GM12878 (cell line): Measurements from ENCODE around the gene SPDYE1. TPM values are rescaled to one million over a fixed set of nuclear protein-coding genes. Genes with fewer than 3 reads are reported as not detected.
"Not testable (repeated sequence)": the region's sequence is repeated elsewhere in the genome, so short reads cannot be mapped to it uniquely, and the experiment has no call there.

Experiments
- ATAC-seq: fragments of 200-7000 bp; cut with Tn5 transposase; 3 replicates; pipeline ENCODE4 v1.9.1; 2020; ENCODE audit warnings: mild to moderate bottlenecking, moderate library complexity
- BruUV-seq: library from RNA; stranded (reverse); fragments of 400-500 nt; replicated peaks from 2 replicates; lab custom pipeline; 2021; lab: Mats Ljungman, UMichigan
- CTCF ChIA-PET: fragments of 300-600 bp; sonication (Branson Sonifier 250); formaldehyde crosslinking; extraction: SDS; loops from one replicate; lab custom pipeline; 2021; ENCODE audit warnings: inconsistent platforms; lab: Yijun Ruan, JAX
- POLR2A ChIA-PET: fragments of 350-600 bp; formaldehyde crosslinking; extraction: SDS; loops from one replicate; lab custom pipeline; 2021; ENCODE audit warnings: inconsistent platforms; lab: Charles Lee
- RAD21 ChIA-PET: fragments of 300-600 bp; sonication (Branson Sonifier 250); formaldehyde crosslinking; loops from one replicate; lab custom pipeline; 2023; ENCODE audit warnings: antibody characterized with exemption; ENCODE audit not compliant: unreplicated experiment; lab: Charles Lee
- SMC1A ChIA-PET: fragments of 300-600 bp; sonication (Branson Sonifier 250); formaldehyde crosslinking; loops from one replicate; lab custom pipeline; 2023; ENCODE audit not compliant: unreplicated experiment, uncharacterized antibody; lab: Charles Lee
- DNase-seq: peaks from one replicate; pipeline ENCODE4 v3.0.0-alpha.2; 2011; ENCODE audit warnings: low read depth, low spot score
- FAIRE-seq: peaks from 3 replicates; lab custom pipeline; 2011; peaks lifted over from hg19 to GRCh38; lab: Jason Lieb, UNC
- H2AFZ ChIP-seq: 2 replicates; pipeline ENCODE4 v1.6.0; 2011; ENCODE audit warnings: low read depth, low read length, control low read depth; ENCODE audit not compliant: control insufficient read depth
- H3K27ac ChIP-seq: 2 replicates; pipeline ENCODE4 v1.5.1; 2011; ENCODE audit warnings: control low read depth; ENCODE audit not compliant: control insufficient read depth, insufficient read depth
- H3K27me3 ChIP-seq, 2 experiments: replicated peaks in 1 of 2; 2 replicates each; pipeline versions ENCODE4 v1.6.0 to v1.6.1; 2011; ENCODE audit warnings: low read length in 1 of 2; ENCODE audit not compliant: control insufficient read depth in 2 of 2, insufficient read depth in 2 of 2
- H3K36me3 ChIP-seq, 2 experiments: 2 replicates each; pipeline ENCODE4 v1.5.1; 2011; ENCODE audit warnings: low read length in 1 of 2; ENCODE audit not compliant: control insufficient read depth in 2 of 2, insufficient read depth in 2 of 2
- H3K4me1 ChIP-seq: 2 replicates; pipeline ENCODE4 v1.6.1; 2011; ENCODE audit warnings: mild to moderate bottlenecking, low read length, moderate library complexity, mixed read lengths; ENCODE audit not compliant: control insufficient read depth, insufficient read depth
- H3K4me2 ChIP-seq: 2 replicates; pipeline ENCODE4 v1.6.0; 2011; ENCODE audit warnings: control low read depth; ENCODE audit not compliant: control insufficient read depth, insufficient read depth
- H3K4me3 ChIP-seq: fragments of 200-600 bp; sonication (generic); 2 replicates; pipeline ENCODE4 v1.5.1; 2016
- H3K79me2 ChIP-seq: 2 replicates; pipeline ENCODE4 v1.6.0; 2011; ENCODE audit warnings: low read length; ENCODE audit not compliant: control insufficient read depth, insufficient read depth
- H3K9ac ChIP-seq: 2 replicates; pipeline ENCODE4 v1.8.0; 2011; ENCODE audit warnings: low read length, control low read depth, mixed read lengths; ENCODE audit not compliant: control insufficient read depth, insufficient read depth
- H3K9me3 ChIP-seq: replicated peaks from 3 replicates; pipeline ENCODE4 v1.5.1; 2011; ENCODE audit warnings: mild to moderate bottlenecking, low read length; ENCODE audit not compliant: control insufficient read depth, insufficient read depth
- H4K20me1 ChIP-seq: 2 replicates; pipeline ENCODE4 v1.6.0; 2011; ENCODE audit not compliant: control insufficient read depth, insufficient read depth
- CREM ChIP-seq: IDR thresholded peaks from 2 replicates; pipeline ENCODE4 v1.6.1; 2014; ENCODE audit warnings: antibody characterized with exemption, low read depth
- WGBS: methylation state at CpG from one replicate; pipeline ENCODE4 v1.1.6; 2016; ENCODE audit warnings: low lambda C conversion rate; ENCODE audit not compliant: insufficient replicate concordance, insufficient coverage; ENCODE audit errors: missing lambda C conversion rate; 5-methylcytosine and 5-hydroxymethylcytosine counted together
- in situ Hi-C: fragments of 300-500 bp; cut with MboI; formaldehyde crosslinking; loops from 9 replicates; pipeline ENCODE4 v1.14.3; 2018; ENCODE audit warnings: mixed read lengths
- intact Hi-C: fragments of 100-400 bp; cut with micrococcal nuclease; formaldehyde crosslinking; loops from one replicate; pipeline ENCODE4 v1.14.2; 2022; ENCODE audit not compliant: unreplicated experiment
- polyA plus RNA-seq, 11 experiments: library from polyadenylated mRNA; depleted of rRNA in 4 of 11; unstranded in 6 of 11; stranded (reverse) in 5 of 11; fragments of >200 nt; fragmentation: Nextera tagmentation in 4 of 11; fragmentation: Illumina TruSeq in 1 of 11; extraction: Ambion mirVana in 4 of 11; extraction: Trizol in 1 of 11; gene quantifications; 1 replicate in 1 of 11; 2 replicates in 10 of 11; pipeline versions ENCODE4 v1.2.1 to v1.2.3, GENCODE V29; 2011 to 2016; ENCODE audit warnings: inconsistent platforms in 2 of 11, missing spikeins in 2 of 11, low read depth in 1 of 11
- total RNA-seq, 4 experiments: library from RNA; depleted of rRNA in 3 of 4; stranded (reverse); fragments of >200 nt in 3 of 4; fragmentation: Illumina TruSeq in 1 of 4; extraction: Trizol in 1 of 4; gene quantifications; 2 replicates each; pipeline versions ENCODE4 v1.2.1 to v1.2.3, GENCODE V29; 2013 to 2021
- TF ChIP-seq, protein P1 (sequence below): fragments of 450-650 bp; IDR thresholded peaks from 2 replicates; pipeline ENCODE4 v1.6.1; 2017; ENCODE audit warnings: mild to moderate bottlenecking, moderate library complexity

Gene SPDYE1
- total and polyA plus RNA-seq, 10 of the 15 experiments (the other 5 are each of a cell fraction or from before 2014, with no cell fraction given) = 0.04 to 1.3 (median 0.07) TPM; not detected in 3

DNA sequence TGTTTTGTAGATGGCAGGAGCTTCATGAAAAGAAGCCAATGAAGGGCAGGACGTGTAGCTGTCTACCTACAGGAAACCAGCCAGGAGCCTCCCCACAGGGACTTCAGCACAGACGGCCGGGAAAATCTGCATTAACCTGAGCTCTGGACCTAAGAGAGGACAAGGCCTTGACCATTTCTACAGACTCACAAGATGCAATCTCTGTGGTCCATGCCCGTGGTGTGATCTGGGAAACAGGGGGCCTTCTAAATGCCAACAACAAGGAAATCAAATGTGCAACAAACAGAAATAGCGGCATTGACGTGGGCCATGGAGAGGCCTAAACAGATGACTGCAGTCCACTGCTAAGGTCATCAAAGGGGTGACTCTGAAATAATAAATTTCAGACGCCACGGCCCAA is 14.4 kb downstream of the SPDYE1 start:
- in situ Hi-C loops, RAD21 ChIA-PET, POLR2A ChIA-PET: not testable (repeated sequence)

DNA sequence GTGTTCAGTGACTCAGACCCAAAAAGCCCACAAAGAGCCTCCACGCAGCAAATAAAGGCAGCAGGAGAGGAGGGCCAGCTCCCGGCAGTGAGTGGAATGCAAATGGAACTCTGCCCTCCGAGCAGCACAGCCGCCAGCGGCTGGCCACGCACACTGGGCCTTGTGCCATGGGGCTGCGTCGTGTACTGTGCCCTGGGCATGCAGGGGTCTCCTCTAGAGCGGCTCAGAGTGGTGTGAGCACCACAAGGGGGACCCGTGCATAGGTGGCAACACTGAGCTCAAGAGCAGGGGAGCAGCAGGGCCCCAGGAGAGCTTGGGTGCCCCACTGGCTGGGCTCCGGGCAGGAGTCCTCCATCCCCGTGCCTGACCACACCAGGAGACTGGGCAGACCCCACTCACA is 17.4 kb downstream of the SPDYE1 start:
- H3K9ac ChIP-seq, in situ Hi-C loops, H3K36me3 ChIP-seq, SMC1A ChIA-PET, DNase-seq, H3K27ac ChIP-seq, H2AFZ ChIP-seq, RAD21 ChIA-PET, H3K9me3 ChIP-seq, H3K4me3 ChIP-seq, POLR2A ChIA-PET, H3K27me3 ChIP-seq, BruUV-seq, H3K4me1 ChIP-seq, FAIRE-seq, H4K20me1 ChIP-seq, ATAC-seq, CTCF ChIA-PET, H3K4me2 ChIP-seq: not testable (repeated sequence)
- 100% methylated on average over 4 of the region's 12 CpGs for WGBS
- intact Hi-C loops = loop anchor here (10.0 kb wide), 1 partner anchor 480 kb away; the partner anchor contains the start of gene NUDCD3
- peaks cover 12% of the 10 kb centered on the region for H3K79me2 ChIP-seq

More for the DNA sequence above, 14.4 kb downstream of the SPDYE1 start:
- FAIRE-seq, H4K20me1 ChIP-seq, H3K9ac ChIP-seq, H3K4me1 ChIP-seq, H3K36me3 ChIP-seq, CTCF ChIA-PET, H2AFZ ChIP-seq, ATAC-seq, BruUV-seq, H3K4me3 ChIP-seq, H3K4me2 ChIP-seq, SMC1A ChIA-PET, H3K27me3 ChIP-seq, DNase-seq, H3K9me3 ChIP-seq, H3K27ac ChIP-seq, H3K79me2 ChIP-seq: not testable (repeated sequence)
- TF ChIP-seq CREM = 0 out of 2 replicates have a peak, but pooled peaks have one; percentile 10
- TF ChIP-seq, protein P1, sequence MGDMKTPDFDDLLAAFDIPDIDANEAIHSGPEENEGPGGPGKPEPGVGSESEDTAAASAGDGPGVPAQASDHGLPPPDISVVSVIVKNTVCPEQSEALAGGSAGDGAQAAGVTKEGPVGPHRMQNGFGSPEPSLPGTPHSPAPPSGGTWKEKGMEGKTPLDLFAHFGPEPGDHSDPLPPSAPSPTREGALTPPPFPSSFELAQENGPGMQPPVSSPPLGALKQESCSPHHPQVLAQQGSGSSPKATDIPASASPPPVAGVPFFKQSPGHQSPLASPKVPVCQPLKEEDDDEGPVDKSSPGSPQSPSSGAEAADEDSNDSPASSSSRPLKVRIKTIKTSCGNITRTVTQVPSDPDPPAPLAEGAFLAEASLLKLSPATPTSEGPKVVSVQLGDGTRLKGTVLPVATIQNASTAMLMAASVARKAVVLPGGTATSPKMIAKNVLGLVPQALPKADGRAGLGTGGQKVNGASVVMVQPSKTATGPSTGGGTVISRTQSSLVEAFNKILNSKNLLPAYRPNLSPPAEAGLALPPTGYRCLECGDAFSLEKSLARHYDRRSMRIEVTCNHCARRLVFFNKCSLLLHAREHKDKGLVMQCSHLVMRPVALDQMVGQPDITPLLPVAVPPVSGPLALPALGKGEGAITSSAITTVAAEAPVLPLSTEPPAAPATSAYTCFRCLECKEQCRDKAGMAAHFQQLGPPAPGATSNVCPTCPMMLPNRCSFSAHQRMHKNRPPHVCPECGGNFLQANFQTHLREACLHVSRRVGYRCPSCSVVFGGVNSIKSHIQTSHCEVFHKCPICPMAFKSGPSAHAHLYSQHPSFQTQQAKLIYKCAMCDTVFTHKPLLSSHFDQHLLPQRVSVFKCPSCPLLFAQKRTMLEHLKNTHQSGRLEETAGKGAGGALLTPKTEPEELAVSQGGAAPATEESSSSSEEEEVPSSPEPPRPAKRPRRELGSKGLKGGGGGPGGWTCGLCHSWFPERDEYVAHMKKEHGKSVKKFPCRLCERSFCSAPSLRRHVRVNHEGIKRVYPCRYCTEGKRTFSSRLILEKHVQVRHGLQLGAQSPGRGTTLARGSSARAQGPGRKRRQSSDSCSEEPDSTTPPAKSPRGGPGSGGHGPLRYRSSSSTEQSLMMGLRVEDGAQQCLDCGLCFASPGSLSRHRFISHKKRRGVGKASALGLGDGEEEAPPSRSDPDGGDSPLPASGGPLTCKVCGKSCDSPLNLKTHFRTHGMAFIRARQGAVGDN = 0 out of 2 replicates have a peak, but pooled peaks have one; percentile 28
- intact Hi-C loops = loop anchor here (10.0 kb wide), 1 partner anchor 483 kb away; the partner anchor contains the start of gene NUDCD3
- WGBS = 42% methylated on average over 7 of the region's 8 CpGs
